ENCODE results near the gene SEPHS1.

DNA sequence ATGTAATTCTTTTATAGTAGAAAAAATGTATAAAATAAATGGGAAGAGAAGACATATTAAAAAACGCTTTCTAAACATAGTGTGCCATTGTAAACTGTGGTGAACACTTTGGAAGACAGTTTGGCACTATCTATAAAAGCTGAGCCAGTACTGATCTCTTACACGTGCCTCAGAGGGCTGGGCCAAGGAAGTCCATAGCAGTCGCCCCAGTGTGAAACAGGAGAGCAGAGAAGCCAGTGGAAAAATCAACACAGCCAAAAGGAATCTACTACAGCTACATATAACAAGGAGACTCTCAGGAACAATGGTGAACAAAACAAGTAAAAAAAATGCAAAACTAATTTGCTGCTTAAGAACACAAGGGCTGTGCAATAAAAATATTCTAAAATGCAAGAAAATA lies 20.6 kb downstream of the SEPHS1 start:
- TF ChIP-seq, protein P1, sequence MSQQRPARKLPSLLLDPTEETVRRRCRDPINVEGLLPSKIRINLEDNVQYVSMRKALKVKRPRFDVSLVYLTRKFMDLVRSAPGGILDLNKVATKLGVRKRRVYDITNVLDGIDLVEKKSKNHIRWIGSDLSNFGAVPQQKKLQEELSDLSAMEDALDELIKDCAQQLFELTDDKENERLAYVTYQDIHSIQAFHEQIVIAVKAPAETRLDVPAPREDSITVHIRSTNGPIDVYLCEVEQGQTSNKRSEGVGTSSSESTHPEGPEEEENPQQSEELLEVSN (IDR thresholded peaks at IDR 0.05): no peak
- TF ChIP-seq EZH2 (IDR thresholded peaks at IDR 0.05; ENCODE audit: low read depth, low read length, severe bottlenecking) (no peak), POLR2AphosphoS5 (IDR thresholded peaks at IDR 0.05; ENCODE audit: low read depth, low read length) (no peak), SP1 (IDR thresholded peaks at IDR 0.05; ENCODE audit: low read depth, low read length) (no peak), CEBPB (IDR thresholded peaks at IDR 0.05; ENCODE audit: low read depth, low read length) (no peak), FOSL1 (IDR thresholded peaks at IDR 0.05; ENCODE audit: insufficient read depth, low read depth, low read length) (no peak), GABPA (IDR thresholded peaks at IDR 0.05; ENCODE audit: borderline replicate concordance, insufficient read depth, low read length) (no peak), CTCF (IDR thresholded peaks at IDR 0.05; ENCODE audit: control extremely low read depth in 1 of 3, insufficient read depth in 1 of 3, low read depth in 1 of 3, low read length in 3 of 3) (no peak), KDM1A (IDR thresholded peaks at IDR 0.05; ENCODE audit: borderline replicate concordance, low read length) (no peak), POLR2A (IDR thresholded peaks at IDR 0.05; ENCODE audit: control extremely low read depth in 1 of 2, low read depth in 2 of 2, low read length in 2 of 2) (no peak)

Measured in H1 (cell line).